Bronchial epithelial cell (primary cell): ENCODE data around the gene GUF1. TPM values are rescaled to one million over a fixed set of nuclear protein-coding genes. Genes with fewer than 3 reads are reported as not detected.
A peak's percentile ranks its signal among the peaks of the same experiment; 100 is the strongest.

Source experiments
- DNase-seq: peaks from one replicate; pipeline ENCODE4 v3.0.0-alpha.2; 2010; ENCODE audit warnings: low read depth
- FAIRE-seq: peaks from 2 replicates; lab custom pipeline; 2011; peaks lifted over from hg19 to GRCh38; lab: Jason Lieb, UNC
- H3K27me3 ChIP-seq: 2 replicates; pipeline ENCODE4 v1.5.1; 2011; ENCODE audit warnings: low read length; ENCODE audit not compliant: control insufficient read depth, insufficient read depth
- H3K36me3 ChIP-seq: 2 replicates; pipeline ENCODE4 v1.5.1; 2011; ENCODE audit warnings: low read length; ENCODE audit not compliant: control insufficient read depth, insufficient read depth
- H3K4me3 ChIP-seq: 2 replicates; pipeline ENCODE4 v1.5.1; 2011; ENCODE audit warnings: mild to moderate bottlenecking, low read depth, low read length, control low read depth
- CTCF ChIP-seq: IDR thresholded peaks from 2 replicates; pipeline ENCODE4 v1.5.1; 2011; ENCODE audit warnings: mild to moderate bottlenecking, moderate library complexity, low read length, control low read depth, inconsistent platforms; ENCODE audit not compliant: insufficient read depth, severe bottlenecking
- total RNA-seq: library from RNA; depleted of rRNA; stranded (reverse); fragments of >200 nt; gene quantifications from 2 replicates; pipeline ENCODE4 v1.2.1, GENCODE V29; 2014

The GUF1 gene
- total RNA-seq, 1 donor from 2014 or later: 12.4 TPM

GRCh38 chr4:44675366-44675765 is 2.9 kb upstream of the GUF1 start:
- Histone ChIP-seq H3K36me3 (no peaks in the 10 kb centered on the region), H3K4me3 (no peak overlapping the region), H3K27me3 (no peaks in the 10 kb centered on the region)
- no peak for TF ChIP-seq CTCF
- FAIRE-seq (no peak), DNase-seq (no peak)

- no peak for FAIRE-seq
- H3K27me3 ChIP-seq: no peaks in the 10 kb centered on the region
- no peak for DNase-seq
- H3K4me3 ChIP-seq: peak overlapping the region; percentile 61
- TF ChIP-seq CTCF: no peak
- no peaks in the 10 kb centered on the region for H3K36me3 ChIP-seq
Measured at GRCh38 chr4:44679060-44679459, 840 bp downstream of the GUF1 start.

GRCh38 chr4:44684648-44685047 is 6.4 kb downstream of the GUF1 start:
- peaks cover 5% of the 10 kb centered on the region for H3K36me3 ChIP-seq

GRCh38 chr4:44700427-44700826 is 22.2 kb downstream of the GUF1 start:
- no peak for TF ChIP-seq CTCF
- FAIRE-seq: no peak
- H3K36me3 ChIP-seq: peaks cover 7% of the 10 kb centered on the region
- no peaks in the 10 kb centered on the region for H3K27me3 ChIP-seq
- no peak for DNase-seq
- H3K4me3 ChIP-seq: no peak overlapping the region

More at GRCh38 chr4:44684648-44685047, 6.4 kb downstream of the GUF1 start:
- Histone ChIP-seq H3K4me3 (no peak overlapping the region), H3K27me3 (no peaks in the 10 kb centered on the region)
- FAIRE-seq: no peak
- TF ChIP-seq CTCF: no peak
- no peak for DNase-seq

- FAIRE-seq: no peak
- no peak for DNase-seq
- no peak overlapping the region for H3K4me3 ChIP-seq
- H3K36me3 ChIP-seq: peaks cover 7% of the 10 kb centered on the region
- H3K27me3 ChIP-seq: no peaks in the 10 kb centered on the region
- no peak for TF ChIP-seq CTCF
Measured at GRCh38 chr4:44701037-44701436, 22.8 kb downstream of the GUF1 start.

- DNase-seq (no peak), FAIRE-seq (no peak)
- no peak for TF ChIP-seq CTCF
- Histone ChIP-seq H3K27me3 (no peaks in the 10 kb centered on the region), H3K36me3 (peaks cover 1% of the 10 kb centered on the region), H3K4me3 (no peak overlapping the region)
Measured at GRCh38 chr4:44704673-44705072, 26.5 kb downstream of the GUF1 start.
